ENCODE measurements around the gene BTBD17.

BTBD17 gene

GRCh38 chr17:74347646-74348045, 14.0 kb downstream of the BTBD17 start:
- Histone ChIP-seq H3K4me1 (ENCODE audit: insufficient read depth, low read length) (peaks cover 3% of the 10 kb centered on the region), H3K9me3 (ENCODE audit: low read length) (no peaks in the 10 kb centered on the region), H3K4me3 (ENCODE audit: low read length) (no peak overlapping the region), H2AFZ (ENCODE audit: low read depth, low read length) (no peak overlapping the region), H3K27me3 (ENCODE audit: insufficient read depth, low read length) (peaks cover 47% of the 10 kb centered on the region), H3K36me3 (ENCODE audit: insufficient read depth, low read length) (no peaks in the 10 kb centered on the region)

DNA sequence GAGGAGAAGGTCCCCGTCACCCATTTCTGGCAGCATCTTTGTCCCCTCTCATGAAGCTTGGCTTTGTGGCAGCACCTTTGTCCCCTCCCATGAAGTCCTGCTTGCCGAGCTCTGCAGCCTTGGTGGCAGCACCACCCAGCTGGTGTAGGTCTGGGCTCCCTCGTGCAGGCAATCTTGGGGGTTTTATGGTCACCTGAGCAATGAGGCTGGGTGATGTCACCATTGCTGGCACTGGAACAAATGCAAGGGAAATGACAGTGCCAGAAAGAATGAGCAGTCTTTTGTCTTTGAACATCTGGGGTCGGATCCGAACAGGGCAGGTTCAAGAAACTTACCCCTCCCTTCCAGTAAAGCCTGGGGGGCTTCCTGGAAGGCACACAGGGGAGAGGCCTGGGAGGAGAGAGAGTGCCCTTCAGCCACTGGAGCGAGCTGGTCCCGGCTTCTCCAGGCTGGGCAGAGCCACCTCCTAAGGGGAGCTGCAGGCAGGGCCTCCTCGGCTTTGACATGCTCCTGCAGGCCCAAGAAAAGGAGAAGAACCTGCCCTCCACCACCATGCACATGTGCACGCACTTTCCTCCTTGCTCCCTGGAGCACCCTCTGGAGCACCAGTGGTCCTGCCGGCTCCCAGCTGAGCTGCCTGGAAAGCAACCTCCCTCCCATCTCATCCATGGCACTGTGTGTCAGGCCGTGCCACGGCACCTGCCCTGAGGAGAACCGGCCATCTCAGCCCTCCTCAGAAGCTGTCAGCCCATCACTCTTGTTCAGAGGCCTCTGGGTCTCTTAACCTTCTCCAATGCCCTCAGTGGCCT, 16.0 kb downstream of the BTBD17 start:
- H3K36me3 ChIP-seq (ENCODE audit: insufficient read depth, low read length) = no peaks in the 10 kb centered on the region
- H3K27me3 ChIP-seq (ENCODE audit: insufficient read depth, low read length) = peaks cover 29% of the 10 kb centered on the region
- H3K4me3 ChIP-seq (ENCODE audit: low read length) = no peak overlapping the region
- H3K9me3 ChIP-seq (ENCODE audit: low read length) = no peaks in the 10 kb centered on the region
- H3K4me1 ChIP-seq (ENCODE audit: insufficient read depth, low read length) = peaks cover 3% of the 10 kb centered on the region
- H2AFZ ChIP-seq (ENCODE audit: low read depth, low read length) = no peak overlapping the region

DNA sequence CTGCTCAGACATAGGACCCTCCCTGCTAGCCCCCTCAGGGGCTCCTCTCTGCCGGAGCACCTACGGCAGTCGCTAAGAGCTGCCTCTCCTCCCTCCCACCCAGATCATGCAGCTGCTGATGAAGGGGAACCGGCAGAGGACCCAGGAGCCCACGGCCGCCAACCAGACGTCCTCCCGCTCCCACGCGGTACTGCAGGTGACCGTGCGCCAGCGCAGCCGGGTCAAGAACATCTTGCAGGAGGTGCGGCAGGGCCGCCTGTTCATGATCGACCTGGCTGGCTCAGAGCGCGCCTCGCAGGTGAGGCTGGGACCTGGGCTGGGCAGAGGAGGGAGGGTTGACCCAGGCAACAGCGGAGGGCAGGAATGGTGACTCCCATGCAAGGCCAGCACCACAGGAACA, 17.0 kb downstream of the BTBD17 start:
- no peak overlapping the region for H3K4me3 ChIP-seq (ENCODE audit: low read length)
- peaks cover 21% of the 10 kb centered on the region for H3K27me3 ChIP-seq (ENCODE audit: insufficient read depth, low read length)
- H3K36me3 ChIP-seq (ENCODE audit: insufficient read depth, low read length) = no peaks in the 10 kb centered on the region
- H3K9me3 ChIP-seq (ENCODE audit: low read length) = no peaks in the 10 kb centered on the region
- peaks cover 3% of the 10 kb centered on the region for H3K4me1 ChIP-seq (ENCODE audit: insufficient read depth, low read length)
- no peak overlapping the region for H2AFZ ChIP-seq (ENCODE audit: low read depth, low read length)

- Histone ChIP-seq H2AFZ (ENCODE audit: low read depth, low read length) (no peak overlapping the region), H3K4me1 (ENCODE audit: insufficient read depth, low read length) (peaks cover 3% of the 10 kb centered on the region), H3K4me3 (ENCODE audit: low read length) (no peak overlapping the region), H3K9me3 (ENCODE audit: low read length) (no peaks in the 10 kb centered on the region), H3K36me3 (ENCODE audit: insufficient read depth, low read length) (no peaks in the 10 kb centered on the region), H3K27me3 (ENCODE audit: insufficient read depth, low read length) (peaks cover 13% of the 10 kb centered on the region)
Measured at GRCh38 chr17:74343526-74344284, 18.0 kb downstream of the BTBD17 start.

DNA sequence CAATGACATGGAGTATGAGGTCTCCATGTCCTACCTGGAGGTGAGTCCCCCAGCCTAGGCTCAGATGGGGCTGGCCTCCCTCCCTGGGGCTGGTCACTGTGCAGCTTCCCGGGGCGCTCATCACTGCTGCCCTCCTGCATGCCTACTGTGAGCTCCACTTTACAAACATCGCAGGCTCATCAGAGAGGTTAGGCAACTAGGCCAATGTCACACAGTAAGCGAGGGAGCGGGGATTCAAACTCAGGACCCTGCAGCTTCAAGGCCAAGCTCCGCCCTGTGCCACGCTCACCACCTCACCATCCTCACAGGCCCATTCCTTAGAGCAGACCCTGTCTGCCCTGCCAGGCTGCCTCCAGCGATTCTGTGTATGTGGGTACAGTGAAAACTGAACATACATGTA, 18.5 kb downstream of the BTBD17 start:
- Histone ChIP-seq H3K4me3 (ENCODE audit: low read length) (no peak overlapping the region), H3K4me1 (ENCODE audit: insufficient read depth, low read length) (peaks cover 3% of the 10 kb centered on the region), H3K27me3 (ENCODE audit: insufficient read depth, low read length) (peaks cover 17% of the 10 kb centered on the region), H3K36me3 (ENCODE audit: insufficient read depth, low read length) (no peaks in the 10 kb centered on the region), H2AFZ (ENCODE audit: low read depth, low read length) (no peak overlapping the region), H3K9me3 (ENCODE audit: low read length) (no peaks in the 10 kb centered on the region)

DNA sequence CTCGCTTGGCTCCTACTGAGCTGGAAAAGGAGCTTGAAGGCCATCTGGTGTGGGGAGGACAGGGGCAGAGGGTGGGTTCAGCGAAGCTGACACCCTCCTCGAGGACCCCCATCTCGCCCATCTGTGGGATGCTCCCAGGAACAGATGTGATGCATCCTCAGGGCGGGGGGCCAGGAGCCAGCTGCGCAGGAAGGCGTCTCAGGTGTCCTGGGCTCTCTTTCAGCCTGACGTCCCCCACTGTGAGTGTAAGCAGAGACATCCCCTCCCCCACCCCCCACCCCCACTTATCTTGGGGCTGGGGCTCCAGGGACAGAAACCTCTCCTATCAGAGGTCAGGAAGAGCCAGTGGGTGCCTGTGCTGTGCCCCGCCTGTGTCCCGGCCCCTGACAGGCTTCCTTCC, 19.4 kb downstream of the BTBD17 start:
- H3K4me3 ChIP-seq (ENCODE audit: low read length) = no peak overlapping the region

DNA sequence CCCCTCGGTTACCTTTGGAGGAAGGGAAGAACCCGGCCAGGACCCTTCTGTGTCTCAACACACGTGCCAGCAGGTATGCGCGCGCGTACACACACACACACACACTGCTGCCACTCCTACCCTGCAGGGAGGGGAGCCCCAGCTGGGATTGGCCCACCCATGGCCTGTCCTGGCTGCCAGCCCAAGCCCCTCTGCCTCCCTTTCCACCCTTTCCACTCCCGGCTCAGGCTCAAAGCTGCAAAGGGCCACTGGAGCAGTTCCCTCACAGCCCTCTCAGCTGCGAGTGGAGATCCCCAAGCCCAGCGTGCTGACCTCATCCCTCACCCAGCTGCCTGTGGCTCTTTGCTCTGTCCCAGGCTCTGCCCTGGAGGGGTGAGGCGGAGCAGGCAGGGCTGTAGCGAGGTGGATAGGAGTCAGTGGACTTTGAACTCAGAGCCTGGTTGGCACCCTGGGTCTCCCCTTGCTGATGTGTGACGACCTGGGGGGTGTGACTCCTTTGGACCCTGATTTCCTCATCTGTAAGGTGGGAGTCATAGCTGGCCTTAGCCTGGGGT, 21.1 kb downstream of the BTBD17 start:
- H3K4me3 ChIP-seq (ENCODE audit: low read length) = no peak overlapping the region
- peaks cover 3% of the 10 kb centered on the region for H3K4me1 ChIP-seq (ENCODE audit: insufficient read depth, low read length)
- H3K36me3 ChIP-seq (ENCODE audit: insufficient read depth, low read length) = no peaks in the 10 kb centered on the region
- H3K27me3 ChIP-seq (ENCODE audit: insufficient read depth, low read length) = peaks cover 20% of the 10 kb centered on the region
- no peaks in the 10 kb centered on the region for H3K9me3 ChIP-seq (ENCODE audit: low read length)
- no peak overlapping the region for H2AFZ ChIP-seq (ENCODE audit: low read depth, low read length)

More for the DNA sequence above, 19.4 kb downstream of the BTBD17 start:
- H3K36me3 ChIP-seq (ENCODE audit: insufficient read depth, low read length) = no peaks in the 10 kb centered on the region
- H2AFZ ChIP-seq (ENCODE audit: low read depth, low read length) = no peak overlapping the region
- H3K4me1 ChIP-seq (ENCODE audit: insufficient read depth, low read length) = peaks cover 3% of the 10 kb centered on the region
- H3K27me3 ChIP-seq (ENCODE audit: insufficient read depth, low read length) = peaks cover 25% of the 10 kb centered on the region
- H3K9me3 ChIP-seq (ENCODE audit: low read length) = no peaks in the 10 kb centered on the region

DNA sequence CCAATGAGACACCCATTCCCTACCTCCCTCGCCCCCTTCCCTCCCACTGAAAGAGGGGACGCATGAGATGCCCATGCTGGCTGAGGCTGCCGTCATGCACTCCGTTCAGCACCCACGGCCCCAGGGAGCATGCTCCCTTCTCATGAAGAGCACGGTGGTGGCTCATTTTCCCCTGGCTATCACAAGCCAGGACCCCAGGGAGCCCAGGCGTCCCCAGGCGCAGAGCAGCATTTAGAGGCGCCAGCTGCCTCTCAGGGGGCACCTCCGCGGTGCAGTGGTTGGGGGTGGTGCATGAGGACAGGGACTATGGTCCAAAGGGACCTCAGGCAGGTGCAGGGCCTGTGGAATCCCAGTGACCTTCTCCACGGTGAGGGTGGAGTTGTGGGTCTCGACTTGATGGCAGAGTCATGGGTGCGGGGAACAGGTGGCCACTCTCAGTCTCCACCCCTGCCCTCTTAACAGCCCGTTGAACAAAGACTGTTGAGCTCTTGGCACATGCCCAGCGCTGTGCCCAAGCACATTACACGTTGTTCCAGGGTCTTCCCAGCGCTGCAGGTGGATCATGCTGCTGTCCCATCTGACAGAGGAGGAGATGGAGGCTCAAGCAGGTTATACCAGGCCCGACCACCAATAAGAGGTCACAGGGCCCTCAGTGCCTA, 22.0 kb downstream of the BTBD17 start:
- Histone ChIP-seq H3K4me1 (ENCODE audit: insufficient read depth, low read length) (peaks cover 3% of the 10 kb centered on the region), H3K4me3 (ENCODE audit: low read length) (no peak overlapping the region), H3K9me3 (ENCODE audit: low read length) (no peaks in the 10 kb centered on the region), H3K36me3 (ENCODE audit: insufficient read depth, low read length) (no peaks in the 10 kb centered on the region), H2AFZ (ENCODE audit: low read depth, low read length) (no peak overlapping the region), H3K27me3 (ENCODE audit: insufficient read depth, low read length) (peaks cover 19% of the 10 kb centered on the region)

DNA sequence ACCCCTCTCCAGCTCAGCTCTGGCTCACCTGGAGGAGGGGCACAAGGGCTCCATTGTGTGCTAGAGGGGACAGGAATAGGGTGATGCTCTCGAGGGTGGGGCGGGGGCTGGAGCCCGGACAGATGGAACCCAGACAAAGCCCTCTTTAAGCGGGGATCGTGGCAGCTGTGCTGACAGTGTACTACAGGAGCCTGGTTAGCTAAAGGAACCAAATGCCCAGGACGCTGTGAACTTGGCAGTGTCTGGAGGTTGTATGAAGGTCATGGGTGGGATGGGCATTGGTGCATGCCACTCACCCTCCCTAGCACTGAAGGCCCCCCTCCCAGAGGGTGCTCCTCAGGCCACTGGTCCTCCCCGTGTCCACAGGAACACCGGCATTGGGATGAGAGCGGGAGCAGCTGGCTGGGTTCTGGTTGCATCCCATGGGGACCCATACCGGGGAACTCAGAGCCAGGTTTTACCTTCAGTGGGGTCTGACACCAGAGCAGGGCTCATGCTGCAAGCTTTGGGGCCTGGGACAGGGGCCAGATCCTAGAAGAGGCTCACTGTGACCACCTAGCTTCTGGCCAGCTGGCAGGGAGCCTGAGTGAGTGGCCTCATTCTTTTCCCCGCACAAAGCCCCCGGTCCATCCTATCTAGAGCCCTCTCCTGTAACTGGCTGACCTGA, 23.7 kb downstream of the BTBD17 start:
- peaks cover 19% of the 10 kb centered on the region for H3K27me3 ChIP-seq (ENCODE audit: insufficient read depth, low read length)
- H3K4me1 ChIP-seq (ENCODE audit: insufficient read depth, low read length) = no peaks in the 10 kb centered on the region
- no peaks in the 10 kb centered on the region for H3K9me3 ChIP-seq (ENCODE audit: low read length)
- H2AFZ ChIP-seq (ENCODE audit: low read depth, low read length) = no peak overlapping the region
- no peak overlapping the region for H3K4me3 ChIP-seq (ENCODE audit: low read length)
- H3K36me3 ChIP-seq (ENCODE audit: insufficient read depth, low read length) = no peaks in the 10 kb centered on the region

DNA sequence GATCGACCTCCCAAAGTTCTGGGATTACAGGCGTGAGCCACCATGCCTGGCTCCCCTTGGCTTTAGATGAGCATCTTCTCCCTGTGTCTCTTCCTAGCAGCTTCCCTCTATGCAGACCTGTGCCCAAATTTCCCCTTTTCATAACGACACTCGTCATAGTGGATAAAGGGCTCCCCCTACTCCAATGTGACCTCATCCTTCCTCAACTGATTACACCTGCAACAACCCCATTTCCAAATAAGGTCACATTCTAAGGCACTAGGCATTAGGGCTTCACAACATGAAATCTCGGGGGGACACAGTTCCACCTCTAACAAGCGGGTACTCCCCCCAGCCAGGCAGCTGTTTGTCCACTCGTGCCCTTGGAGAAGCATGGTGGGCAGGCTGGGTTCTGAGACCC, 25.4 kb downstream of the BTBD17 start:
- Histone ChIP-seq H2AFZ (ENCODE audit: low read depth, low read length) (no peak overlapping the region), H3K36me3 (ENCODE audit: insufficient read depth, low read length) (no peaks in the 10 kb centered on the region), H3K4me1 (ENCODE audit: insufficient read depth, low read length) (no peaks in the 10 kb centered on the region), H3K27me3 (ENCODE audit: insufficient read depth, low read length) (peaks cover 31% of the 10 kb centered on the region), H3K9me3 (ENCODE audit: low read length) (no peaks in the 10 kb centered on the region), H3K4me3 (ENCODE audit: low read length) (no peak overlapping the region)

GRCh38 chr17:74335529-74336062, 26.1 kb downstream of the BTBD17 start:
- H3K4me3 ChIP-seq (ENCODE audit: low read length) = no peak overlapping the region
- H3K27me3 ChIP-seq (ENCODE audit: insufficient read depth, low read length) = peaks cover 35% of the 10 kb centered on the region
- H3K9me3 ChIP-seq (ENCODE audit: low read length) = no peaks in the 10 kb centered on the region
- no peaks in the 10 kb centered on the region for H3K4me1 ChIP-seq (ENCODE audit: insufficient read depth, low read length)
- no peaks in the 10 kb centered on the region for H3K36me3 ChIP-seq (ENCODE audit: insufficient read depth, low read length)
- H2AFZ ChIP-seq (ENCODE audit: low read depth, low read length) = no peak overlapping the region

- no peaks in the 10 kb centered on the region for H3K36me3 ChIP-seq (ENCODE audit: insufficient read depth, low read length)
- H3K27me3 ChIP-seq (ENCODE audit: insufficient read depth, low read length) = peaks cover 42% of the 10 kb centered on the region
- no peaks in the 10 kb centered on the region for H3K9me3 ChIP-seq (ENCODE audit: low read length)
- H3K4me1 ChIP-seq (ENCODE audit: insufficient read depth, low read length) = no peaks in the 10 kb centered on the region
- no peak overlapping the region for H3K4me3 ChIP-seq (ENCODE audit: low read length)
- no peak overlapping the region for H2AFZ ChIP-seq (ENCODE audit: low read depth, low read length)
Measured at GRCh38 chr17:74334393-74335039, 27.2 kb downstream of the BTBD17 start.
